ENCODE measurements around the gene KIF5A.

The KIF5A gene

GRCh38 chr12:57525615-57526383, 24.0 kb upstream of the KIF5A start:
- Mint-ChIP-seq H3K27me3 (no peaks in the 10 kb centered on the region), H3K27ac (peak overlapping the region; percentile 99), H3K36me3 (peaks cover 50% of the 10 kb centered on the region), H3K4me1 (peaks cover 61% of the 10 kb centered on the region), H3K4me3 (peak overlapping the region; percentile 2), H3K9me3 (no peaks in the 10 kb centered on the region)
- no peak for ATAC-seq

GRCh38 chr12:57526477-57527126, 23.2 kb upstream of the KIF5A start:
- Mint-ChIP-seq H3K4me1 (peaks cover 53% of the 10 kb centered on the region), H3K27me3 (no peaks in the 10 kb centered on the region), H3K27ac (peak overlapping the region; percentile 30), H3K4me3 (no peak overlapping the region), H3K36me3 (peaks cover 55% of the 10 kb centered on the region), H3K9me3 (no peaks in the 10 kb centered on the region)
- ATAC-seq: no peak

- Mint-ChIP-seq H3K27me3 (no peaks in the 10 kb centered on the region), H3K4me1 (peaks cover 47% of the 10 kb centered on the region), H3K36me3 (peaks cover 61% of the 10 kb centered on the region), H3K4me3 (no peak overlapping the region), H3K9me3 (no peaks in the 10 kb centered on the region), H3K27ac (peak overlapping the region; percentile 30)
- ATAC-seq: no peak
Measured at GRCh38 chr12:57527184-57527583, 22.7 kb upstream of the KIF5A start.

GRCh38 chr12:57528176-57528575, 21.7 kb upstream of the KIF5A start:
- Mint-ChIP-seq H3K9me3 (no peaks in the 10 kb centered on the region), H3K27ac (no peak overlapping the region), H3K4me1 (peaks cover 43% of the 10 kb centered on the region), H3K36me3 (peaks cover 71% of the 10 kb centered on the region), H3K27me3 (no peaks in the 10 kb centered on the region), H3K4me3 (no peak overlapping the region)
- no peak for ATAC-seq

GRCh38 chr12:57528831-57529555, 20.9 kb upstream of the KIF5A start:
- no peak overlapping the region for H3K27ac Mint-ChIP-seq
- ATAC-seq: no peak
- no peaks in the 10 kb centered on the region for H3K9me3 Mint-ChIP-seq
- H3K36me3 Mint-ChIP-seq: peaks cover 79% of the 10 kb centered on the region
- peaks cover 35% of the 10 kb centered on the region for H3K4me1 Mint-ChIP-seq
- no peaks in the 10 kb centered on the region for H3K27me3 Mint-ChIP-seq
- H3K4me3 Mint-ChIP-seq: no peak overlapping the region

- Mint-ChIP-seq H3K36me3 (peaks cover 87% of the 10 kb centered on the region), H3K4me1 (peaks cover 26% of the 10 kb centered on the region), H3K9me3 (no peaks in the 10 kb centered on the region), H3K4me3 (no peak overlapping the region), H3K27me3 (no peaks in the 10 kb centered on the region), H3K27ac (no peak overlapping the region)
- no peak for ATAC-seq
Measured at GRCh38 chr12:57529831-57530230, 20.0 kb upstream of the KIF5A start.

- H3K36me3 Mint-ChIP-seq: peaks cover 87% of the 10 kb centered on the region
- H3K27ac Mint-ChIP-seq: no peak overlapping the region
Measured at GRCh38 chr12:57530396-57531142, 19.3 kb upstream of the KIF5A start.

GRCh38 chr12:57531836-57532235, 18.0 kb upstream of the KIF5A start:
- no peaks in the 10 kb centered on the region for H3K27me3 Mint-ChIP-seq
- no peak overlapping the region for H3K4me3 Mint-ChIP-seq
- no peaks in the 10 kb centered on the region for H3K9me3 Mint-ChIP-seq
- H3K36me3 Mint-ChIP-seq: peaks cover 78% of the 10 kb centered on the region
- ATAC-seq: no peak
- H3K27ac Mint-ChIP-seq: no peak overlapping the region
- peaks cover 6% of the 10 kb centered on the region for H3K4me1 Mint-ChIP-seq

More at GRCh38 chr12:57530396-57531142, 19.3 kb upstream of the KIF5A start:
- H3K9me3 Mint-ChIP-seq: no peaks in the 10 kb centered on the region
- no peak for ATAC-seq
- H3K4me1 Mint-ChIP-seq: peaks cover 19% of the 10 kb centered on the region
- no peak overlapping the region for H3K4me3 Mint-ChIP-seq
- no peaks in the 10 kb centered on the region for H3K27me3 Mint-ChIP-seq

- Mint-ChIP-seq H3K9me3 (no peaks in the 10 kb centered on the region), H3K4me3 (no peak overlapping the region)
- ATAC-seq: no peak
Measured at GRCh38 chr12:57533108-57533507, 16.7 kb upstream of the KIF5A start.

GRCh38 chr12:57534250-57534649, 15.6 kb upstream of the KIF5A start:
- peaks cover 7% of the 10 kb centered on the region for H3K4me1 Mint-ChIP-seq

More at GRCh38 chr12:57533108-57533507, 16.7 kb upstream of the KIF5A start:
- Mint-ChIP-seq H3K27me3 (no peaks in the 10 kb centered on the region), H3K36me3 (peaks cover 70% of the 10 kb centered on the region), H3K27ac (no peak overlapping the region), H3K4me1 (peaks cover 5% of the 10 kb centered on the region)

GRCh38 chr12:57534991-57535543, 14.8 kb upstream of the KIF5A start:
- Mint-ChIP-seq H3K4me1 (peaks cover 7% of the 10 kb centered on the region), H3K27me3 (no peaks in the 10 kb centered on the region), H3K27ac (no peak overlapping the region), H3K9me3 (no peaks in the 10 kb centered on the region), H3K36me3 (peaks cover 67% of the 10 kb centered on the region), H3K4me3 (no peak overlapping the region)
- no peak for ATAC-seq

More at GRCh38 chr12:57534250-57534649, 15.6 kb upstream of the KIF5A start:
- peaks cover 71% of the 10 kb centered on the region for H3K36me3 Mint-ChIP-seq
- no peaks in the 10 kb centered on the region for H3K9me3 Mint-ChIP-seq
- ATAC-seq: no peak
- no peak overlapping the region for H3K4me3 Mint-ChIP-seq
- no peaks in the 10 kb centered on the region for H3K27me3 Mint-ChIP-seq
- H3K27ac Mint-ChIP-seq: no peak overlapping the region

- peaks cover 66% of the 10 kb centered on the region for H3K36me3 Mint-ChIP-seq
- no peaks in the 10 kb centered on the region for H3K27me3 Mint-ChIP-seq
- no peak overlapping the region for H3K4me3 Mint-ChIP-seq
- no peaks in the 10 kb centered on the region for H3K9me3 Mint-ChIP-seq
- peaks cover 7% of the 10 kb centered on the region for H3K4me1 Mint-ChIP-seq
- no peak overlapping the region for H3K27ac Mint-ChIP-seq
- no peak for ATAC-seq
Measured at GRCh38 chr12:57535764-57536596, 13.9 kb upstream of the KIF5A start.

- ATAC-seq: no peak
- Mint-ChIP-seq H3K27me3 (no peaks in the 10 kb centered on the region), H3K4me1 (peaks cover 7% of the 10 kb centered on the region), H3K4me3 (no peak overlapping the region), H3K36me3 (peaks cover 65% of the 10 kb centered on the region), H3K9me3 (no peaks in the 10 kb centered on the region), H3K27ac (no peak overlapping the region)
Measured at GRCh38 chr12:57536597-57536942, 13.3 kb upstream of the KIF5A start.

GRCh38 chr12:57539134-57539768, 10.6 kb upstream of the KIF5A start:
- Mint-ChIP-seq H3K27me3 (no peaks in the 10 kb centered on the region), H3K36me3 (peaks cover 38% of the 10 kb centered on the region), H3K27ac (no peak overlapping the region), H3K4me3 (no peak overlapping the region), H3K4me1 (peaks cover 7% of the 10 kb centered on the region), H3K9me3 (no peaks in the 10 kb centered on the region)
- no peak for ATAC-seq

Measured in stimulated activated memory B cell treated with anti-CD40 and anti-IgM and Interleukin-4, amounts not matched to agents 10 μg/mL and 1 μg/mL and 100 μg/mL, for 72 hours (primary cell).